Erythroblast (primary cell): ENCODE measurements around the gene GATA5.

Experiments
- GATA1 ChIP-seq: IDR thresholded peaks from 2 replicates; pipeline ENCODE4 v1.6.1; 2011; ENCODE audit warnings: low read depth, mild to moderate bottlenecking, control low read depth, low read length, moderate library complexity
- POLR2A ChIP-seq: IDR thresholded peaks from 2 replicates; pipeline ENCODE4 v1.6.1; 2011; ENCODE audit warnings: mild to moderate bottlenecking, low read length

GRCh38 chr20:62486484-62486883, 10.7 kb upstream of the GATA5 start:
- TF ChIP-seq POLR2A (no peak), GATA1 (no peak)
